Measurements from ENCODE around the gene CHD5. TPM values are rescaled to one million over a fixed set of nuclear protein-coding genes. Genes with fewer than 3 reads are reported as not detected.

The CHD5 gene
- total RNA-seq, 4 donors from 2014 or later = 0.05 TPM; not detected in 3

DNA sequence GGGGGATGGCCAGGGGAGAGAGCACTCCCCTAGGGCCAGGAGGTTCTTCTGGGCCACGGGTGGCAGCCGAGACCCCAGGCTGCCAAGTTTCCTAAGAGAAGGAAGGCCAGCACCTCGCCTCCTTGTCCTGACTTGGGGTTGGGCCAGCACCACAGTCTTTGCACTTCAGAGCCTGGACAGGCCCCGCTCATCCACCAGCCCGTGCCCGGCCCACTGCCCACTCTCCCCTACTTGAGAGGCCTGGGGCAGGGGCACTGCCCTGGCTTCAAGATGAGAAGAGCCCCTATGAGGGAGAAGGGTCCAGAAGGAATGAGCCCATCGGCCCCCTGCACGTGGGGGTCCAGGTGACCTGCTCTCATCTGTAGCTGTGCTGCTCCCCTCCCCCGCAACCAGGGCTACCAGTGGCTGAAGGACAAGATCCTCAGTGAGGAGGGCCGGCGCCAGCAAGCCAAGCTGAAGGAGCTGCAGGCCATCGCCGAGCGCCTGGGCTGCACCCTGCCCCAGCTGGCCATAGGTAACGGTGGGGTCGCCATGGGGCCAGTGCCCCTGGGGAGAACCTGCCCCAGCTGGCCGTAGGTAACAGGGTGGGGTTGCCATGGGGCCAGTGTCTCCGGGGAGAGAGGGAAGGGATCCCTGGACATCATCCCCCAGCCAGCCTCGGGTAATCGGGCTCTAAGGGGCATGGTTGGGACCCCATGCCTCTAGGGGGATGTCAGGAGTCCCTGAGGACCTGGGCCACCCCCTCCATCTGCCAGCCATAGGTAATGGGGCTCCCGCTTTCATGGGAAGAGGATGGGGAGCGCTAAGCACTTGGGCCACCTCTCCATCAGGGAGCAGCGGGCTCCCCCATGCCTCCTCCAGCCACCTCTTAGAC, 83.6 kb downstream of the CHD5 start:
- intact Hi-C loops (cut with DNase I; ENCODE audit: low total_unique reads) (no loop called here), in situ Hi-C loops (cut with MboI; ENCODE audit: low sequenced_read_pairs in 4 of 4) (no loop called here)
- Histone ChIP-seq H3K27ac (no peak overlapping the region), H3K36me3 (no peaks in the 10 kb centered on the region), H3K4me1 (no peaks in the 10 kb centered on the region), H3K9me3 (no peaks in the 10 kb centered on the region), H3K4me3 (no peak overlapping the region), H3K27me3 (peaks cover 0 to 4% (median 0%) of the 10 kb centered on the region in 3 donors)
- no peak for DNase-seq
- ATAC-seq = no peak
- TF ChIP-seq, protein P1, sequence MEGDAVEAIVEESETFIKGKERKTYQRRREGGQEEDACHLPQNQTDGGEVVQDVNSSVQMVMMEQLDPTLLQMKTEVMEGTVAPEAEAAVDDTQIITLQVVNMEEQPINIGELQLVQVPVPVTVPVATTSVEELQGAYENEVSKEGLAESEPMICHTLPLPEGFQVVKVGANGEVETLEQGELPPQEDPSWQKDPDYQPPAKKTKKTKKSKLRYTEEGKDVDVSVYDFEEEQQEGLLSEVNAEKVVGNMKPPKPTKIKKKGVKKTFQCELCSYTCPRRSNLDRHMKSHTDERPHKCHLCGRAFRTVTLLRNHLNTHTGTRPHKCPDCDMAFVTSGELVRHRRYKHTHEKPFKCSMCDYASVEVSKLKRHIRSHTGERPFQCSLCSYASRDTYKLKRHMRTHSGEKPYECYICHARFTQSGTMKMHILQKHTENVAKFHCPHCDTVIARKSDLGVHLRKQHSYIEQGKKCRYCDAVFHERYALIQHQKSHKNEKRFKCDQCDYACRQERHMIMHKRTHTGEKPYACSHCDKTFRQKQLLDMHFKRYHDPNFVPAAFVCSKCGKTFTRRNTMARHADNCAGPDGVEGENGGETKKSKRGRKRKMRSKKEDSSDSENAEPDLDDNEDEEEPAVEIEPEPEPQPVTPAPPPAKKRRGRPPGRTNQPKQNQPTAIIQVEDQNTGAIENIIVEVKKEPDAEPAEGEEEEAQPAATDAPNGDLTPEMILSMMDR (IDR thresholded peaks at IDR 0.05 in 4 of 5, conservative IDR thresholded peaks at IDR 0.05 in 1 of 5) = no peak
- no peak for TF ChIP-seq POLR2A (IDR thresholded peaks at IDR 0.05)

DNA sequence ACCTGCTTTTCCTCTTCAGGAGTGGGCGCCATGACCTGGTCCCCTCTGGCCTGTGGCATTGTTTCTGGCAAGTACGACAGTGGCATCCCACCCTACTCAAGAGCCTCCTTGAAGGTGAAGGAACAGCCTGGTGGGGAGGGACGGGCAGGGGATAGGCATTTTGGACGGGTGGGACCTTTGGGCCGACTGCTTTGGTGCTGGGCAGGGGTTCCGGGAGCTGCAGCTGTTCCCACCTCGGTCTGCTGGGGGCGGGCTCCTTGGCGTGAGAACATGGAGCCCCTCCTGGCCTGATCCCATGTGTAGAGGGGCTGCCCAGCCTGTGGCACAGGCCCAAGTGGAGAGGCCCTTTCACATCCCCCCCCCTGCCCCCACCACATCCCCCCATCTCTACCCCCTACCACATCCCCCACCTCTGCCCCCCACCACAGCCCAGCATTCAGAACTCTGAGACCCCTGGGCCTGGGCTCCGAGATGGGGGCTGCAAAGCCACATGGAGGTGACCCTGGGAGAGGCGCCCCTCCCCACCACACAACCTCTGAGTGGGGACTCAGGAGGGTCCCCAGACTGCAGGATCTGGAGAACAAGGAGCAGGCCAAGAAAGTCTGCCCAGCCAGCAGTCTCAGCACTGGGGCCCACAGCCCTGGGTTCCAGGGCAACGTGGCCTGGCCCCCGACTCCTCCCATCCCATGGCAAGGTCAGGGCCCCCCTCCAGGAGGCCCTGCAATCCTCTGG, 84.4 kb downstream of the CHD5 start:
- Histone ChIP-seq H3K4me3 (no peak overlapping the region), H3K9me3 (no peaks in the 10 kb centered on the region), H3K27ac (no peak overlapping the region), H3K36me3 (no peaks in the 10 kb centered on the region), H3K27me3 (no peaks in the 10 kb centered on the region), H3K4me1 (no peaks in the 10 kb centered on the region)
- in situ Hi-C loops (cut with MboI; ENCODE audit: low sequenced_read_pairs in 4 of 4) (no loop called here), intact Hi-C loops (cut with DNase I; ENCODE audit: low total_unique reads) (no loop called here)
- DNase-seq (no peak), ATAC-seq (no peak)
- no peak for TF ChIP-seq POLR2A (IDR thresholded peaks at IDR 0.05)
- TF ChIP-seq, protein P1 (IDR thresholded peaks at IDR 0.05 in 4 of 5, conservative IDR thresholded peaks at IDR 0.05 in 1 of 5) = no peak

DNA sequence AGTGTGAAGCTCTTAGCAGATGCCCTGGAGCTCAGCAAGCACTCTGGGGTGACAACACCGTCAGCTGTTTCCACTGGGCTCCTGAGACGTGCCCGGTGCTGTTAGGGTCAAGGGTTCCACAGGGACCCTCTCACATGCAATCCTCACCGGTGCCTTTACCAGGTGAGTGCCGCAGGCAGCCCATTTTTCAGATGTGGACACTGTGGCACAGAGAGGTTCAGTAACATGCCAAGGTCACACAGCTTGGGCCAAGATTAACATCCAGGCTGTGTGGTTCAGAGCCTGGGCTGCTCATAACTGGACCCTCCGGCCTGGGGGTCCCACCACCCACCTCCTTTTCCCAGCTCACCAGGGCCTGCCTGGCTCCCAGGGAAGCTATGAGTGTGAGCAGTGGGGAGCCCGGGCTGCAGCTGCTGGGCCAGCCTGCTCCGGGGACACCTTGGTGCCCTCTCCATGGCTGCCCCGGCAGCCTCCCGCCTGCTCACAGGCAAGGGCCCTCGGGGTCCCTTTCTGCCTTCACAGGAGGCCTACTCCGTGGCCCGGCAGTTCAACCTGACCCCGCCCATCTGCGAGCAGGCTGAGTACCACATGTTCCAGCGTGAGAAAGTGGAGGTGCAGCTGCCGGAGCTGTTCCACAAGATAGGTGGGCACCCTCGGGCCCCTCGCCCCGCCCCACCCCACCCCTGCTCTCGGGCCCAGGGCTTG, 85.2 kb downstream of the CHD5 start:
- Histone ChIP-seq H3K4me1 (no peaks in the 10 kb centered on the region), H3K27ac (no peak overlapping the region), H3K27me3 (no peaks in the 10 kb centered on the region), H3K9me3 (no peaks in the 10 kb centered on the region), H3K36me3 (no peaks in the 10 kb centered on the region), H3K4me3 (no peak overlapping the region)
- intact Hi-C loops (cut with DNase I; ENCODE audit: low total_unique reads) (no loop called here), in situ Hi-C loops (cut with MboI; ENCODE audit: low sequenced_read_pairs in 4 of 4) (no loop called here)
- TF ChIP-seq, protein P1 (IDR thresholded peaks at IDR 0.05 in 4 of 5, conservative IDR thresholded peaks at IDR 0.05 in 1 of 5) = no peak
- no peak for TF ChIP-seq POLR2A (IDR thresholded peaks at IDR 0.05)
- ATAC-seq (no peak), DNase-seq (no peak)

DNA sequence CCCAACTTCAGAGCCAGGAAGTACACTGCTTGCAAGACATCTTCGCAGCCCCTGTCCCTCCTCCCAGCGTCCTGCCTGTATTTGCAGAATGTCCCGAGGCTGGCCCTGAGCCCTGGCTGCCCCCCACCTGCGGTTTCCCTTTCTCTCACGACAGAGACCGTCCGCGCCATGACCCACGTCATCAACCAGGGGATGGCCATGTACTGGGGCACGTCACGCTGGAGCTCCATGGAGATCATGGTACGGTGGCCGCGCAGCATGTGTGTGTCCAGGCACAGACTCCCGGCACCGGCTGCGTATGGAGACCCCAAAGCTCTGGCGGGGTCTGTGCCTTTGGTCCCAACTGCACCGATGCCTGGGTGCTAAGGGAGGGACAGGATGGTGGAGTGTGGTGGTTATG, 85.9 kb downstream of the CHD5 start:
- DNase-seq = no peak
- TF ChIP-seq POLR2A (IDR thresholded peaks at IDR 0.05) = no peak
- Histone ChIP-seq H3K27me3 (no peaks in the 10 kb centered on the region), H3K4me1 (no peaks in the 10 kb centered on the region), H3K36me3 (no peaks in the 10 kb centered on the region), H3K27ac (no peak overlapping the region), H3K9me3 (no peaks in the 10 kb centered on the region), H3K4me3 (no peak overlapping the region)
- intact Hi-C loops (cut with DNase I; ENCODE audit: low total_unique reads) (no loop called here), in situ Hi-C loops (cut with MboI; ENCODE audit: low sequenced_read_pairs in 4 of 4) (no loop called here)
- no peak for ATAC-seq

DNA sequence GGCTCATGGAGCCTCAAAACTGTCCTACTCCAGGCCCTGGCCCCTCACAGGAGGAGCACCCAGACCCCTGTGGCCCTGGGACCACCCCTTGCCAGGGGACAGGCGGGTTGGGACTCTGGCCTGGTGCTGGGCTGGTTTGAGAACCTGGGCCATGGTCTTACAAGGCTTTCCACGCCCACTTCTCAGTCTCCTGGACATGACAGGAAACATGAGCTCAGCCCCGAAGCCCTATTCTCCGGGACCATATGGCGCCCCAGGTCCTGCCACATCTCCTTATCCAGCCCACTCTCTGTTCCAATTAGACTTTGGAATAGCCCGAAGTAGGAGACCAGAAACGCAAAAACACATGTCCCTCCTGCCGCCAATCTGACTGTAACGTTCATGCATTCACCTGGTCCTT, 86.5 kb downstream of the CHD5 start:
- DNase-seq (no peak), ATAC-seq (no peak)
- Histone ChIP-seq H3K4me3 (no peak overlapping the region), H3K36me3 (no peaks in the 10 kb centered on the region), H3K27me3 (no peaks in the 10 kb centered on the region), H3K9me3 (no peaks in the 10 kb centered on the region), H3K27ac (no peak overlapping the region), H3K4me1 (no peaks in the 10 kb centered on the region)
- intact Hi-C loops (cut with DNase I; ENCODE audit: low total_unique reads) = no loop called here
- in situ Hi-C loops (cut with MboI; ENCODE audit: low sequenced_read_pairs in 4 of 4) = no loop called here
- TF ChIP-seq, protein P1 (IDR thresholded peaks at IDR 0.05 in 4 of 5, conservative IDR thresholded peaks at IDR 0.05 in 1 of 5) = no peak
- TF ChIP-seq POLR2A (IDR thresholded peaks at IDR 0.05) = no peak

All from gastrocnemius medialis (tissue), 4 donors.